HG03025 (cell line): ENCODE data around the gene VWA1.
"Not testable (repeated sequence)": the region's sequence is repeated elsewhere in the genome, so short reads cannot be mapped to it uniquely, and the experiment has no call there.

ENCODE experiments used
- ATAC-seq: cut with Tn5 transposase; IDR thresholded peaks from one replicate; pipeline ENCODE4 v1.9.1; 2021; ENCODE audit warnings: mild to moderate bottlenecking, moderate library complexity; ENCODE audit not compliant: unreplicated experiment, low FRiP score

VWA1 gene

DNA sequence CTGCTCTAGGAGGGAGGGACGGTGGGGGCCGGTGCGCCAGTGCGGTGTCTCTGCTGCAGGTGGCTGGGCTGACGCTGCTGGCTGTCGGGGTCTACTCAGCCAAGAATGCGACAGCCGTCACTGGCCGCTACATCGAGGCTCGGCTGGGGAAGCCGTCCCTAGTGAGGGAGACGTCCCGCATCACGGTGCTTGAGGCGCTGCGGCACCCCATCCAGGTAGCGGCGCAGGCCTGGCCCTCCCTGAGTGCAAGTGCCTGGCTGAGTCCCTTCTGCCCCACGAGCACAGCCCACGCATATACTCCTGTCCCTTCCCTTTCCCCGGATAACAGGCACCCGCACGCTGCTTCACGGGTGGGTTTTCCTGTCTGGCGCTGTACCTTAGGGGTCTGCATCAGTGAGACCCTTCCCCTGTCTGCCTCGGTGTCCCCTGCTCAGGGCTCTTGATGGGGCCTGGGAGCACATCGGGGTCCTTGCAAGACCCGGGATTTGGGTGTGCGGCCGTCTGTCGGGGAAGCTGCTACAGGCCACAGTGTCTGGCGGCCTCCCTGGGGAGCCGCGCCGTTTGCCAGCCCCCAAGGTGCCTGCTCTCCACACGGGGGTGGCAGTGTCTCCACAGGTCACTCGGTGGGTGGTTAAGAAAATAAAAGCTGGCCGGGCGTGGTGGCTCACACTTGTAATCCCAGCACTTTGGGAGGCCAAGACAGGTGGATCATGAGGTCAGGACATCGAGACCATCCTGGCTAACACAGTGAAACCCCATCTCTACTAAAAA, 19.0 kb downstream of the VWA1 start:
- ATAC-seq: not testable (repeated sequence)

DNA sequence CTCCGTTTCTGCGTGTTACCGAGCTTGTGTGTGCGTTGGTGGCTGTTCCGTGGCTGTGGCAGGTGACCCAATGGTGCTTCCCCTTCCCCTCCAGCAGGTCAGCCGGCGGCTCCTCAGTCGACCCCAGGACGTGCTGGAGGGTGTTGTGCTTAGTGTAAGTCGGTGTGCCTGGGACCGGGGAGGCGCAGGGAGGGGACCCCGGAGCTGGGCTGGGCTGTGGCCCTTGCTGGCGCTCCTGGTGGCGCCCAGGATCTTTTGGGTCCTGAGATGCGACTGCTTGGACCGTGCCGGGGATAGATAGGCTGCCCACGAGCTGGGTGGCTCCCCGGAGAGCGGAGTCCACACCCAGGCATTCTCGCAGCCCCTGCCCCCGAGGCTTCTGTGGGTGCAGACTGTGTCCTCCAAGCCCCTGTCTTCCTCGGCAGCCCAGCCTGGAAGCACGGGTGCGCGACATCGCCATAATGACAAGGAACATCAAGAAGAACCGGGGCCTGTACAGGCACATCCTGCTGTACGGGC, 19.9 kb downstream of the VWA1 start:
- ATAC-seq: no peak

DNA sequence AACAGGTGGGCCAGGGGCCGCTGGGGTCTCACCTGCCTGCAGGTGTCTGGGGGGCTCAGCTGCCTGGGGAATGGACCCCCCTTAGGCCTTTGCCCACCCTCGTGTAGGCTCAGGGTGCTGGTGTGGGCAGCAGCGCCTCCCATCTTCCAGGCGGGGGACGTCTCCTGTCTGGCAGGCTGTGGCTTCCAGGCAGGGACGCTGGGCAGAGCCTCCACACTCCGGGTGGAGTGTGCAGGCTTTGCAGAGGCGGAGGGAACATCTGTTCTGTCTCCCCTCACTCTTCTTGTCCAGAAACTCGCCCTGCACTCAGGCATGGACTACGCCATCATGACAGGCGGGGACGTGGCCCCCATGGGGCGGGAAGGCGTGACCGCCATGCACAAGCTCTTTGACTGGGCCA, 20.4 kb downstream of the VWA1 start:
- ATAC-seq: not testable (repeated sequence)

DNA sequence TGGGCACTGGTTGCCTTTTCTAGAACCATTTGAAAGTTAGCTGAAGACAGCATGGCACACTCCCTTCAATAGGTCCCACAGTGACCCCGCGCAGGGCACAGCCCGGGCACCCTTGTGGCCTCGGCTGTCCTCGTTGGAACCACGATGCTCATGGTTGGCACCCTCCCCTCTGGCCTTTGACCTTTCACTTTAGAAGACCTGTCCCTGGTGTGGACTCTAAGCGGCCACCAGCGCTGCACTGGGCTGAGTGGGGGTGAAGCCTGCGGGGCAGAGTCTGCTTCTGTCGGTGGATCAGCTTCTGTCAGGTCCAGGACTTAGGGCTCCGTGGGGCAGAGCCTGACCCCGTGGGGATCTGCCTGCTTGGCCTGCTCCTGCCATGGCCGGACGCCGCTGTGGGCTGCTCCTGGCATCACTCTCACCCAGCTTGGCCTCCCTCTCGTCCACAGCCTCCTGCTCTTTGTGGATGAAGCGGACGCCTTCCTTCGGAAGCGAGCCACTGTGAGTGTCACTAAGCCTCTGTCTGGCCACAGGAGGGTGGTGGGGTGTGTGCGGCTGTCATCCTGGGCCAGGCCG, 21.3 kb downstream of the VWA1 start:
- ATAC-seq: not testable (repeated sequence)

DNA sequence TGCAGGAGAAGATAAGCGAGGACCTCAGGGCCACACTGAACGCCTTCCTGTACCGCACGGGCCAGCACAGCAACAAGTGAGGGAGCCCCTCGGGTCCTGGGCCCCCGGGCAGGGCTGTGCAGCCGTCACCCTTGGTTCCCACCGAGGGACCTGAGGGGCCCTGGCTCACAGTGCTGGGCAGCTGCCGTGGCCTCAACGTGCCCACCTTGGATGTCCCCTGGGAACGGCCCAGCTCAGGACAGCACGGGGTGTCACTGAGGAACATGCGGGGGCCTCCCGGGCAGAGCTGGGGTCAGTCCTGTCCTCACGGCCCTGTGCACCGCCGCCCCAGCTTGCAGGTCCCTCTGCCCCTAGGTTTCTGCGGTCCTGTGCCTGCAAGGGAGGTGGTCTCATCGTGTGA, 23.7 kb downstream of the VWA1 start:
- not testable (repeated sequence) for ATAC-seq

DNA sequence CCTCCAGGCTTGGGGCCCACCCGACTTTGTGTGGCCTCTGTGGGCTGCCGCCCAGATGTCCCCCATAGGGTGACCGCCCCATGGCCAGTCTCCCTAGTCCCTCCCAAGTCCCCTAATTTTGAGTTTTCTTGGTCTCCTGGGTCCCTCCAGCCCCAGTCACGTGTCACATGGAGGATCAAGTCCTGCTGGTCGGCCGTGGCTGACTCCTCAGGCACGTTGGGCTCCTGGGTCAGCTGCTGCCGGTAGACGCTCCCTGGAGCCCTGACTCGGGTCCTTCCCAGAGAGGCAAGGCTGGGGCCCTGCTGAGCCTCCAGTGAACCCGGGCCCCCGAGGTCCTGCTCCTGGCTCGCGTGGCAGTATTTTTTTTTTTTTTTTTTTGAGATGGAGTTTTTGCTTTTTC, 24.2 kb downstream of the VWA1 start:
- ATAC-seq: not testable (repeated sequence)

DNA sequence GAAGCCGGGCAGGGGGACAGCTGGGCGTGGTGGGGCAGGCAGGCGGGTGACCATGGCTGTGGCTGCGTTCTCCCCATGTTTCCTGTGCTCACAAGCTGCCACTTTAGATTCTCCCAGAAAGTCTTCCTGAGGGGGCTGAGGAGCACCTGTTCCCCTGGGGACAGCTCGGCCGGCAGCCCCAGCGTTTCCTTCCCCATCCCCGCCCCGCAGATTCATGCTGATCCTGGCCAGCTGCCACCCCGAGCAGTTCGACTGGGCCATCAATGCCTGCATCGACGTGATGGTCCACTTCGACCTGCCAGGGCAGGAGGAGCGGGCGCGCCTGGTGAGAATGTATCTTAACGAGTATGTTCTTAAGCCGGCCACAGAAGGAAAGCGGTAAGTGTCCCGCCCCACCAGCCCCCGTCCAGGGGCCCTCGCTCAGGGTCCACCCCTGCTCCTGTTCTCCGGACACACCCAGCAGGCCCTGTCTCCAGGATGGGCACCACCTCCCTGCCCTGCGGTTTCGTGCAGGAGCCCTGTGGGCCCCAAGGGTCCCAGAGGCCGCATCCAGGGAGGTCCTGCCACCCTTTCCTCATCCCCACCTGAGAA, 25.1 kb downstream of the VWA1 start:
- ATAC-seq: no peak

DNA sequence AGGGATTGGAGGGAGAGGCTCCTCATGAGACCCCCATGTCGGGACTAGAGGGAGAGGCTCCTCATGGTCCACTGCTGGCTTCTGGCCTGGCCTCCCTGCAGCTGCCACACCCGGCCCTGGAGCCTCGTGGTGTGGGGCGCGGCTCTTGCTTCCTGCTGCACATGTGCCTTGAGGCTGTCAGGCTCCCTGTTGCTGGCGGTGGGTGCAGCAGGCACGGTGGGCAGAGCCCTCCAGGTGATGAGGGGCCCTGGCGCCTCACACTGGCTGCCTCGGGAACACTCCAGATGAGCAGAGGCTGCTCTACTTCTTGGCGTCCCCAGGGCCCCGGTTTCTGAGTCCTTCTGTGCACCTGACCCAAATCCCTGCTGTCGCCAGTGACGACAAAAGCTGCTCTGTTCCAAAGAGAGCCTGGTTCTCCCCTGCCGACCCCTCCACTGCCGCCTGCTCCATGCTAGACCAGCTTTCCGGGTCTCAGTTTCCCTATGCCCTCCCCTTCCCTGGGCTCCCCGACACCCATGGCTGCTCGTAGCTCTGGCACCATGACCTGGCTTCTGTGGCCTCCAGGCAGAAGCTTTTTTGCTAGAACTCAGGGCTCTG, 26.3 kb downstream of the VWA1 start:
- no peak for ATAC-seq

DNA sequence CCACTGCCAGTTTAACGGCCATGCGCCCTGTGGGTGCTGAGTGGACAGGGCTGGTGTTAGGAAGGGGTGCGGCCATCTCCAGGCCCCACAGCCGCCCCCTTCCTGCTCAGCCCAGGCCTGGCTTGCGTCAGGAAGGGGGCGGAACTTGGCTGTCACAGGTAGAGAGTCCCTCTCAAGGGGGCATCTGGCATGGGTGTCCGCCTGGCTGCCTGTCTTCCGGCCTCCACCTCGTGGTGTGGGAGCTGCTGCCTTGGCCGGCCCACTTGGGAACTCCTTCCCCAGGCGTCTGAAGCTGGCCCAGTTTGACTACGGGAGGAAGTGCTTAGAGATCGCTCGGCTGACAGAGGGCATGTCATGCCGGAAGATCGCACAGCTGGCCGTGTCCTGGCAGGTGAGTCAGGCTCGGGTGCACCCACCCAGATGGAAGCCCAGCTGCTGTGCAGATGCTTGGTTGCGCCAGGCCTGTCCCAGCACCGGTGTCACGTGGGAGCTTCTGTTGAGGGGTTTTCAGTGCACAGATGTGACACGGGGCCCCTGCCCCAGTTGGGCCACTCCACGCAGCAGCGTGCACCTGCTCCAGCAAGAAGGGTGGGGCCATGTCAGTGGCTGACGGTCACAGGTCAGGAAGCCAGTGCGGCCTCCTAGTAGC, 27.0 kb downstream of the VWA1 start:
- ATAC-seq: no peak

DNA sequence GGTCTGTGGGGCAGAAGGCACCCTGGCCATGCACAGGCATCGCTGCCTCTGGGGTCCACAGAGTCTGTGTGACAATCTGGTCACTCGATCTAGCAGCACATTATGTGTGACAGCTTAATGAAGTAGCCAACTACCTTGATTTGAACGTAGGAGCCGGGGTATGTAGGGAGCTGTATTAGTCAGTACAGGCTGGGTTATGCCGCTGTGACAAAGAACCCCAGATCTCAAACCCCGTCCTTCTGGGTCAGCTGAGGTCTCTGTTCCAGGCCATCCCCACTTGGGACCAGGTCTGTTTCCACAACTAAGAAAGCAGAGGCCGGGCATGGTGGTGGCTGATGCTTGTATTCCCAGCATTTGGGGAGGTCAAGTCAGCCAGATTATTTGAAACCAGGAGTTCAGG, 27.8 kb downstream of the VWA1 start:
- no peak for ATAC-seq

DNA sequence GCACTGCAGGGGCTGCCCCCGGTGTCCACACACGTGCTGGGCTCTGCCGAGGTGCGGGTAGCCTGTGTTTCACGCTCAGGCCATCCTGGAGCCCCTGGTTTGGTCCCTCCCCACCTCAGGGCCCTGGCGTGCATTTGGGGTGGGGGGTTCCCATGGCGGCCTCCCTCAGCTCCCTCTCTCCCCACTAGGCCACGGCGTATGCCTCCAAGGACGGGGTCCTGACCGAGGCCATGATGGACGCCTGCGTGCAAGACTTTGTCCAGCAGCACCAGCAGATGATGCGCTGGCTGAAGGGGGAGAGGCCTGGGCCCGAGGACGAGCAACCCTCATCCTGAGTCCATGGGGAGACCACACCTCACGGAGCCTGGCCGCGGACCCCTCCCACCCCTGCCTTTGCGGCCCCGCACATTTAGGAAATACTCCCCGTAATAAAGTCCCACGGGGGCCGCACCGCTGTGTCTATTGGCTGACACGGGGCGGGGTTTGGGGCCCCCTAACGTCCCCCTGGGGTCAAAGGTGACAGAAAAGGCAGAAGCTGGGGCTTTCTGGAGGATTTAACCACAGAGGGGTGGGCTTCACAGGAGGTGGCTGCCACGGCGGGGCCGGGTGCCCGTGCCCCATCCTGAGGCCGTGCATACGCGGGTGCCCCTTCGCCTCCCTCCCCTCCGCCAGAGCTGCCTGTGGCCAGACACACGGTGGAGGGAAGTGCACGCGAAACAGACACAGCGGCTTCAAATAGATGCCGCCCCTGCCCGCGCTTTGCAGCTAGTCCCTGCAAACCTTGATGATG, 32.9 kb downstream of the VWA1 start:
- ATAC-seq: not testable (repeated sequence)

DNA sequence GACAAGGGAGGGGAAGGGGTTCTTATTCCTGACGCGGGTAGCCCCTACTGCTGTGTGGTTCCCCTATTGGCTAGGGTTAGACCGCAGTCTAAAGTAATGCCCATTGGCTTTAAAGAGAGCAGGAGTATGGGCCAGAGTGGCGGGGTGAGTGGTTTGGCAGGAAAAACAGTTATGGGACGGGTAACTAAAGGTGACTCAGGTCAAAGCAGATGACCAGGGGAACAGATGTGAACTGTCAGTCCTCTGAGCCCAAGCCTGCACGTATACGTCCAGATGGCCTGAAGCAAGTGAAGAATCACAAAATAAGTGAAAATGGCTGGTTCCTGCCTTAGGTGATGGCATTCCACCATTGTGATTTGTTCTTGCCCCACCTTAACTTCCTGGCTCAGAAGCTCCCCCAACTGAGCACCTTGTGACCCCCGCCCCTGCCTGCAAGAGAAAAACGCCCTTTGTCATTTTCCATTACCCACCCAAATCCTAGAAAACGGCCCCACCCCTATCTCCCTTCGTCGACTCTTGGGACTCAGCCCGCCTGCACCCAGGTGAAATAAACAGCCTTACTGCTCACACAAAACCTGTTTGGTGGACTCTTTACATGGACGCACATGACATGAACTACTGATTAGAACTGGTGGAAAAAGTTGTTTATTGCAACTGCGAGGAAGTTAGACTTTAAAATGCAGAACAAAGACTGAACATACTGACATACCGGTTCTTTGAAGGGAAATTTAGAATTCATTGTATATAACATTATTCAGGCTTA, 35.3 kb downstream of the VWA1 start:
- no peak for ATAC-seq

DNA sequence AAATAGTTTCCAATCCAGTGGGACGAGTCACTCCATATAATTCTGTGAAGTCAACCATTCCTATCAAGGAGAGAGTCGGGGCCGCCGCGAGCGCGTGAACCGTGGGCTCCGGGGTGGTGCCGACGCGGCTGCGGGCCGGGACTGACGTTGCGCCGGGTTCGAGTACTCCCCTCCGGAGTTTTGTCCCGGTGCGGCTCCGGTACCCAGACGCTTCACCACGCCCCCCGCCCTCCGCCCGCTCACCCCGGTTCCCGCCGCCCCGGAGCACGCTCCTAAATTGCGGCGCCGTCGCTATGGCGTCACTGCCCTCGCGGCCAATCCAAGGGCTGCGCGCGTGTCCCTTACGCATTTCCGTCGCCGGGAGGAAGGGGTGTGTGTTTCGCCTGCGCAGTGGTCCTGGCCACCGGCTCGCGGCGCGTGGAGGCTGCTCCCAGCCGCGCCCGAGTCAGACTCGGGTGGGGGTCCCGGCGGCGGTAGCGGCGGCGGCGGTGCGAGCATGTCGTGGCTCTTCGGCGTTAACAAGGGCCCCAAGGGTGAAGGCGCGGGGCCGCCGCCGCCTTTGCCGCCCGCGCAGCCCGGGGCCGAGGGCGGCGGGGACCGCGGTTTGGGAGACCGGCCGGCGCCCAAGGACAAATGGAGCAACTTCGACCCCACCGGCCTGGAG, 36.0 kb downstream of the VWA1 start, which contains the start of gene ATAD3B:
Gene ATAD3B, plus strand, starts transcription at position 377 of the 664 bp plus-strand sequence. Its CDS starts 120 bp downstream, at position 497.
- ATAC-seq: peak; percentile 74

DNA sequence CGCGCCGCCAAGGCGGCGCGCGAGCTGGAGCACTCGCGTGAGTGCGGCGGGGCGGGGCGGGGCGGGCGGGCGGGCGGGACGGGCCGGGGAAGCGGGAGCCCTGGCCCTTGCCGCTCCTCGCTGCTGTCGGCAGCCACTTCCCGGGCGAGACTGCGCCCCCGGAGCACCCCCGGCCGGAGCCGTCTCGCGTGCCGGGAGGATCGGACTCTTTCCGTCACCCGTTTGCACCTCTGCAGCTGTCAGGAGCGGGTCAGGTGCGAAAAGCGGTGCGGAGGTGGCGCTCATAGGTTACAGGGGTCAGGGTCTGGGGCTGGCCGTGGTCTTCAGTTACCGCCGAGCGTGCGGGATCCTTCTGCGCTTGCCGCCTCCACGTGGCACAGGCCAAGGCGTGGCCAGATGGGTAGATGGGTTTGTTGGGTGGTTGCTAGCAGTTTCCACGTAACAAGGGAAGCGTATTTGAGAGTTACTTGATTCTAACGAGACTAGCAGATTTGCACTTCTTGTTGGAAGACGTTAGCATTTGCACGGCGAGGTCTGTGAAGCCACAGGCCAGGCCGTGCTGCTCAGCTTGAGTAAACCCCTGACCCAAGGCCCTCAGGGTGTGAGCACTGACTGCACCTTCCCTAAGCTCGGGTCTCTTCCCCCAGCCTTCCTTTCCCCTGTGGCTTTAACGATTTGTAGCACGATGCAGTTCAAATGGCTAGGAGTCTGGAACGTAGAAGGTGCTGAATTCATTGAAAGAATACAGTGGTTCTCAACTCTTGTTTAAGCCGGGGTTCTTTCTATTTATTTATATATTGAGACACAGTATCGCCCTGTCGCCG, 36.8 kb downstream of the VWA1 start:
- ATAC-seq: peak; percentile 10

DNA sequence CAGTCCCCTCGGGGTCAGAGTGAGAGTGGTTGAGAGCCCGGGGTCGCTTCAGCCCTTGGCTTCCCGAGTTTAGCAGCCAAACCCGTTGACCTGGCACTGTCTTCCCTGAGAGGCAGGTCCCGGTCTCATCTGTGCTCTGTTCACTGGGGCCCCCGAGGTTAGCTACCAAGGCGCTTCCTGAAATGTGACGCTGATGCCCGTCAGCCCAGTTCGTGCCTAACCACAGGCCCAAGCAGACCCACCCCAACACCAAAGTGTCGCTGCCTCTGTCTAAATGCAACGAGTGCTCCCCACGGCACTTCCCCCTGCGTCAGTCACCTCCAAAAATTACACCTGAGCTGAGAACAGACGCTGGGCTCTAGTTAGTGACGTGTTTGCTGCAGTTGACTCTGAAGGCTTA, 40.5 kb downstream of the VWA1 start:
- ATAC-seq: not testable (repeated sequence)

DNA sequence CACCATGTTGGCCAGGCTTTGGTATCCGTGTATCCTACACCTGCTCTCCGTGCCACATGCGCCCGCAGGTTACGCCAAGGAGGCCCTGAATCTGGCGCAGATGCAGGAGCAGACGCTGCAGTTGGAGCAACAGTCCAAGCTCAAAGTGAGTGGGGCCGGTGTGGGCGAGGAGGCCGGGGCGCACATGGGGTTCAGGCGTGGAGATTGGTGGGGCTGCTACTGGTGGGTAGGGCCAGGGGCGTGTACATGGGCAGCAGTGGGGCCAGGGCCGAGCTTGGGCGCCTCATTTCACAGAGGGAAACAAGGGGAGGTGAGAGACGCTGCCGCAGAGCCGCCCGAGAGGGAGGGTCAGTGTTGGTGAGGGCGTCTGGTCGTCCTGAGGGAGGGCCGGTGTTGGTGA, 41.7 kb downstream of the VWA1 start:
- ATAC-seq: no peak

DNA sequence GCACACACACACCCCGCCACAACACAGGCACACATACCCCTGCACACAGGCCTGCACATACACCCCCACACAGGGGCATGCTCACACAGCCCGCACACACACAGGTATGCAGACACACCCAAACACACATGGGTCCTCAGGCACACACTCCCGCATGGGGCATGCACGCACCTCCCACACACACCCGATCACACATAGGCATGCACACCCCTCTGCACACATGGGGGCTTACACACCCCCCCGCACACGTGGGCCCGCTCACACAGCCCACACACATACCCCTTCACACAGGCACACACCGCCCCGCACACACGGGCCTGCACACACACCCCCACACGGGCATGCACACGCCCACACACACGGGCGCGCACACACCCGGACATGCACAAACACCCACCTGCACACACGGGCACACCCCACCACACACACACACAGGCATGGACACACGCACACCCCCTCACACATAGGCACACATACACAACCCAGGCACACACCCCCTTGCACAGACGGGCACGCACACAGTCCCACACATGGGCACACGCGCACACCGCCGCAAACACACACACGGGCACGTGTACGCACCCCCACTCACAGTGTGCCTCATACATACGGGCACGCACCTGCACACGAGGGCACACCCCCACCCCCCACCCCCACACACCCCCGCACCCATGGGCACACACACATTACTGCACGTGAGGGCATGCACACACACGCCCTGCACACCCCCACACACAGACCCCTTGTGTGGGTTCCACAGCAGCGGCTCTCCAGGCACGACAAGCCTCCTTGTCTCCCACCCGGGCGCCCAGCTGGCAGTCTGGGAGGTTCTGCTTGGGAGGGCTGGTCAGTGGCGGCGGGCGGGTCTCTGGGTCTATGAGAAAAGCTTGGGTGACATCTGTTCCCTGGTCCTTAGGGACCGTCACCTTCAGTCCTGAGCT, 44.3 kb downstream of the VWA1 start:
- no peak for ATAC-seq
